Activated naive CD4-positive, alpha-beta T cell treated with anti-CD3 and anti-CD28 coated beads, Interleukin-2, amount 50 U/mL, for 16 hours (primary cell): ENCODE measurements around the gene GCDH.
"Not testable (repeated sequence)": the region's sequence is repeated elsewhere in the genome, so short reads cannot be mapped to it uniquely, and the experiment has no call there.

Experiments used
- DNase-seq: peaks from one replicate; pipeline ENCODE4 v3.0.0-alpha.2; 2020

Gene GCDH

DNA sequence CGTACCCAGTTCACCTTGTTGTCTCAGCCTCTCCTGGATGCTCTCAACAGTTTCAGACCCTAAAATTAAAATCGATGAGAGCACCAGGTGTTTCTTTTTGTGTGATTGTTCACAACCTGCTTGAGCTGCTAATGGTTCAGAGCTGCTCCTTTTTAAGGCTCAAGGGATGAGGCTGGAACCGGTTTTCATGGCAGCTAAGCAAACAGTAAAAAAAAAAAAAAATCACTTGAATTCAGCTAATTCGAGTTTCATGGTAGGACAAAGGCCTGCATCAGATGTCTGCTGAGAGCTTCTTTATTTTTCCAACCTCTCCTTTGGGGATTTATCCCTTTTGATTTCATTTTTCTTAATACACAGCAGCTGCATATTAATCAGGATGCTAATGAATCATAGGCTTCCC is 21.6 kb downstream of the GCDH start:
- no peak for DNase-seq

- DNase-seq: no peak
Measured at GRCh38 chr19:12913011-12913561, 22.1 kb downstream of the GCDH start.

DNA sequence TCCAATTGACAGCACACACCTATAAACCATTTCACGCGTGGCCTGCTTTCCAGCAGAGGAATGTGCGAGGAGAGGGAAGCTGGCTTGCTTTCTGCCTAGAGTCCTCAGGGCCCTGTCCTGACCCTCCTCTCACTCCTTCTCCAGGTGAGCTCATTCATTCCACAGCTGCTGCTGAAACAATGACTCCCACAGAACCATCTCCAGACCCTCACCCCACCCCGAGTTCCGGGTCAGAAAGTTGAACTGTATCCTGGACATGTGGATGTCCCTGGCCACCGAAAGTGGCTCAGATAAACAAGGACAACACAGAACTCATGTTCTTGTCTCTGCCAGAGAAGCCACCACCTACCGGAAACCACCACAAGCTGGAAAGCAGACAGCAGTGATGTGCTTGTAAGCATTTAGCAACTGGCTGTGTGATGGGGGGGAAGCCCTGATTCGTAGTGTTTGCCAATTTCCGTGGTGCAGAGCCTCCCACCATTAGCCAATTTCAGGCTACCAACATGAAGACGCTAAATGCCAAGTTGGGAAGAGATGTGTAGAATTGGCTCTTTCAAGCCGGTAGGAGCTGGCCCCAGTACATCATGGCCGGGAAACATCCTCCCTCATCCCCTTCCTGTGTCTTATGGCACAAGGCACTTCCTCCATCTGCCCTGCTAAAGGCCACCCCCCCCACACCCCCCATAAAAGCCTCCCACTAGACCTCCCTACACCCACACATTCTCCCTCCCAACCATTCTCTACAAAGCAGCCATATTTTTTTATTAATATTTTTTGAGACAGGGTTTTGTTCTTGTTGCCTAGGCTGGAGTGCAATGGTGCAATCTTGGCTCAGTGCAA is 23.1 kb downstream of the GCDH start:
- peak; percentile 37 for DNase-seq

DNA sequence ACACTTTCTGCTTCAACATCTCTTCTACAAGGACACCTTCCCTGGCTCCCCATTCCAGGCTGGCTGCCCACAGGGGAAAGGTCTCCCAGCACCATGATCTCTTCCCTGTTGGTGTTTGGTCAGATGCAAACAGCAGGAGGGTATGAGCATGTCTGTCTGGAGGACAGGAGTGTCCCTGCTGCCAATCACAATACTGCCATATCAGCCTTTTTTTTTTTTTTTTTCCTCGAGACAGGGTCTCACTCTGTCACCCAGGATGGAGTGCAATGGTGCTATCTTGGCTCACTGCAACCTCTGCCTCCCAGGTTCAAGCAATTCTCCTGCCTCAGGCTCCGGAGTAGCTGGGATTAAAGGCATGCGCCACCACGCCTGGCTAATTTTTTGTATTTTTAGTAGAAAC is 24.9 kb downstream of the GCDH start:
- DNase-seq: not testable (repeated sequence)

- no peak for DNase-seq
Measured at GRCh38 chr19:12918253-12918652, 27.3 kb downstream of the GCDH start.

- no peak for DNase-seq
Measured at GRCh38 chr19:12921047-12921446, 30.1 kb downstream of the GCDH start.

GRCh38 chr19:12922959-12923358 is 32.0 kb downstream of the GCDH start:
- DNase-seq: no peak

GRCh38 chr19:12924621-12925310 is 33.8 kb downstream of the GCDH start:
- no peak for DNase-seq

DNA sequence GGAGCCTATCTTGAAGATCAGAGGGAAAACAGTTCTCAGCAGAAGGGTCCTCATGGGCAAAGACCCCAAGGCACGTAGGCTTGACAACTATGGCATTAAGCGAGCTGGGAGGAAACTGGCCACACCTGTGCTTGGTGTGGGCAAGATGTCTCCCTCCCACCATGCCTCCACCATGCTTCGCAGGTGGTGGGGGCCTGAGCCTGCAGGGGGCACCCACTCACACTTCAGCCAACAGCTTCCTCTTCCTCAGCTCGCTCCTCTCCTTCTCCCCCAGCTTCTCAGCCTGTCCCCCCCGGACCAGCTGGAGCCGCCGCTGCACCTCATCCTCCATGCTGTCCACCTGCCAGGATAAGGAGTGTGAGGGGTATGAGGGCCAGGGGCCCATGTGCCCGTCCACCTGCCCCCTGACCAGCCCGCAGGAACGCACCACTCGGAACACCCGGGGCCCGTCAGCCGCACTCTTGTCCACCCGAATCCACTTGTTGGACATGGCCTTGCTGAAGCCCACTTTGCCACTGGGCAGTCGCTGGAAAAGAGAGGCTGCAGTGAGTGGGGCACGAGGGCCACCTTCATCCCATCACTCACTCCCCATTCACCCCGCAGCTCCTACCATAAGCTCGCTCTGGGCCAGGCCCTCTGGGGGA is 39.2 kb downstream of the GCDH start:
- DNase-seq: no peak

DNA sequence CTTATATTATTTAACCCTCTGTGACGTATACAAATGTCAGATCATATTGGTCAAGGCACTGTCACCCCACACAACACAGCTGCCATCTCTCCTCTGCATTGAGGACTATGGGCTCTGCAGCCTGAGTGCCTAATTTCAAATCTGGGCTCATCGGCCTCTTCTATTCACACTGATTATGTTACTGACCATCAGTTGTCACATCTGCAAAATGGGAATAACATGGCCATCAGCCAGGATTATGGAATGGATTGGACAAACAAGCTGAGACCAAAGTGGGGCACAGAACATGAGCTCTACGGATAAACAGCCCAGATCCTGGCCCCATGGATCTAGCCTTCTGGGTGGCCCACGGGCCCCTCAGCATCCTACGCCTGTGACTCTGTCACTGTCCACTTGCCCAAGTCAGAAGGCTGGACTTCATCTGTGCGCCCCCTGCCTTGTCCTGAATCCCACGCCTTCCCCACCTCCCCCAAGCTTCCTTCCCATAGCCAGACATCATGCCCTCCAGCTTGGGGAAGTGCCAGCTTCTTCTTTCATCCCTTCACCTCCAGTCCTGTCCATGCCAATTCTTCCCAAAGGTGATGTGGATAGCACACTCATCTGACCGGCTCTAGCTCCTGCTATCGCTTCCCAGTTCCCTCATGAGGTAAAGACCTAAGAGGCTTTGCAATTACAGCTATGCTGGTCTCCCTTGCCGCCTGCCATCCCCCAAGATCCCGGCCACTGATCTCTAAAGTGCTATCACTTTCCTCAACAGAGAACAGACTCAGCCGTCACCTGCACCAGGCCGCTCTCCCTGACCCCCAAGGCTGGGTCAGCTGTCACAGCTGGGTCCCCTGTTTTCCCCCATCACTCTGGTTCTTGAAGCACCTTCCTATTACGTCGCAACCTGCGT is 41.7 kb downstream of the GCDH start:
- DNase-seq: no peak

- peak; percentile 87 for DNase-seq
Measured at GRCh38 chr19:12933287-12934072, 42.5 kb downstream of the GCDH start, which contains the start of gene FARSA. TSS of gene FARSA (minus strand) at chr19:12933711. CDS start at chr19:12933696, 15 bp downstream.

GRCh38 chr19:12935071-12935470 is 44.1 kb downstream of the GCDH start:
- no peak for DNase-seq

DNA sequence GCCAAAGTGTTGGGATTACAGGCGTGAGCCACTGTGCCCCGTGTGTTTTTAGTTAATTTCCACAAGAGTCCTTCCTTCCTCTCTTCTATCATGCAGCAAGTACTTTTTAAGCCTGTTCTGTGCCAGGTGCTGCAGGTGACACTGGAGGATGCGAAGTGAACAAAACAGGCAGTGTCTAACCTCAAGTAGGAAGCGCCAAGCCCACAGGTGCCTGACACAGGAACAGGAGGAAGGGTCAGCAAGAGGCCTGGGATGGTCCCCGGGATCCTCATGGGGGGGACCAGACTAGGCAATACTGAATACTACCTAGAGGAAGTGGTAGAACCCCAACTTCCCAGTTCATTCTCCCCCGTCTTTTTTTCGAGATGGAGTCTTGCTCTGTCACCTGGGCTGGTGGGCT is 45.6 kb downstream of the GCDH start:
- no peak for DNase-seq

GRCh38 chr19:12937093-12937926 is 46.4 kb downstream of the GCDH start:
- no peak for DNase-seq

DNA sequence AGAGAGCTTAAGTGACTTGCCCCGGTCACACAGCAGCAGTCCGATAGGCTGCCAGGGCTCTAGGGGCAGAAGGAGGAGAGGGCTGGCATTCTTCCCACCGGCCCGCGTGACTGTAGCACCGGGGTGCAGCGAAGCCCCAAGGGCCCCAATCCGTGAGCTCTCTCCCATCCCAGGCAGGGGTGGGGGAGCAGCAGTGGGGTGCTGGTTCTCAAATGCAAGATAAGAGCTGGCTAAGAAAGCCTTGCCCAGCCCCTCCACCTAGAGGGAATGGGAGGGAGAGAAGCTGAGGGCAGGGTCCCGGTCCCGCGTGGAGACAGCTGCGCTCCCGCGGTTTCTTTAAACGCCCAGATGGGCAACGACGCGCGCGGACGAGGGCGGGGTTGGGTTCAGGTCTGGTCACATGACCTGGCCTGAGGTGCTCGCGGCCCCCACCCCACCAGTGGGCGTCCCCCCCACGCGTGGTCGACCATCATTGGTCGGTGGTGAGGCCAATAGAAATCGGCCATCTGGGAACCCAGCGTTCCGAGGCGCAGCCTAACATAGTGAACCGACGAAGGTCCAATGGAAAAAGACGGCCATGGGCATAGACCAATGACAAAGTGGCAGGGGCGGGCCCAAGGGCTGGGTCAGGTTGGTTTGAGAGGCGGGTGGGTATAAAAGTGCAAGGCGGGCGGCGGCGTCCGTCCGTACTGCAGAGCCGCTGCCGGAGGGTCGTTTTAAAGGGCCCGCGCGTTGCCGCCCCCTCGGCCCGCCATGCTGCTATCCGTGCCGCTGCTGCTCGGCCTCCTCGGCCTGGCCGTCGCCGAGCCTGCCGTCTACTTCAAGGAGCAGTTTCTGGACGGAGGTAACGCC is 47.2 kb downstream of the GCDH start, which contains the start of gene CALR:
Gene CALR, plus strand, starts transcription at position 683 of the 852 bp plus-strand sequence. Its CDS starts 71 bp downstream, at position 754.
- peak; percentile 99 for DNase-seq

DNA sequence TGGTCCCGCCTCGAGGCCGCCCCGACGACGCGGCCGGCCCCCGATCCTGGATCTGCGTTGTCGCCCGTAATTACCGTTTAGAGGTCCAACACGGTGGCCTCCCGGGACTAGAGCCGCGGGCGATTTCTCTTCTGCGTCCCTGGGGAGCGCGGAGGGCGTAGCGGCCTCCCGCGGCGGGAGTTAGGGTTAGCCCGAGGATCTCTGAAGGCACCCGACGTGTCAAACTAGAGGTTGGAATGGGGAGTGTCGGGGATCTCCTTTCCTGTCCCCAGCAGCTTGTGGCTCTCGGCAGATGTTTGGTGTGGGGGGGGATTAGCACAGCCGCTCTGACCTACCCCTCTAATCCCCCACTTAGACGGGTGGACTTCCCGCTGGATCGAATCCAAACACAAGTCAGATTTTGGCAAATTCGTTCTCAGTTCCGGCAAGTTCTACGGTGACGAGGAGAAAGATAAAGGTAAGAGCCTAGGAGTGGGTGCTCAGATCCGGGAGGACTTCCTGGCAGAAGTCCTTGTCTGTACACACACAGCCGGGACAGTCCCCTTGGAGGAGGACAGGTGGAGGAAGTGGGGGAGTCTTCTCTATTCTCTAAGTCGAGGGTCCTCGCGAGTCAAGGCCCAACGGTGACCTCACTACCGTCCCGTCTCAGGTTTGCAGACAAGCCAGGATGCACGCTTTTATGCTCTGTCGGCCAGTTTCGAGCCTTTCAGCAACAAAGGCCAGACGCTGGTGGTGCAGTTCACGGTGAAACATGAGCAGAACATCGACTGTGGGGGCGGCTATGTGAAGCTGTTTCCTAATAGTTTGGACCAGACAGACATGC is 48.0 kb downstream of the GCDH start:
- DNase-seq: peak; percentile 45

DNA sequence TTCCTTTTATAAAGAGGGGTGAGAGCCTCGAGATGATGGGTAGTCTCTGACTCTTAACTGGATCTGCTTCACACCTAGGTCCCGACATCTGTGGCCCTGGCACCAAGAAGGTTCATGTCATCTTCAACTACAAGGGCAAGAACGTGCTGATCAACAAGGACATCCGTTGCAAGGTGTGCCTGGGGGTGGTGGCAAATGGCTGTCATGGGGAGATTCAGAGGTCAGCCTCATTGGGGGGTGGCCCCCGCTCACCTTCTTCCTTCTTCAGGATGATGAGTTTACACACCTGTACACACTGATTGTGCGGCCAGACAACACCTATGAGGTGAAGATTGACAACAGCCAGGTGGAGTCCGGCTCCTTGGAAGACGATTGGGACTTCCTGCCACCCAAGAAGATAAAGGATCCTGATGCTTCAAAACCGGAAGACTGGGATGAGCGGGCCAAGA is 49.0 kb downstream of the GCDH start:
- no peak for DNase-seq

DNA sequence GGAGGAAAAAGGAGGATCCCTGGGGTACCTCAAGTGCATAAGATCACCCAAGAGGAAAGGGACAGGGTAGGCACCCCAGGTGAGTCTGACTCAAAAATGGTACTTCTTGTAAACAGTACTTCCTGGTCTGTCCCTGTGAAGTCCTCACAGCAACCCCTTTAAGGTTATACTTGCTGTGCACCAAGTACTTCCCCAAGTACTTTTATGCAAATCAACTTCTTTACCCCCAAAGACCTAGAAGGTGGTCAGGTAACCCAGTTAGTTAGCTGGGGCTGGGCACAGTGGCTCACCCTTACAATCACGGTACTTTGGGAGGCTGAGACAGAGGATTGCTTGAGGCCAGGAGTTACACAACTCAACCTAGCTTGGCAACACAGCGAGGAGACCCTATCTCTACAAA is 49.9 kb downstream of the GCDH start:
- no peak for DNase-seq
